Measurements from ENCODE around the gene GDI1.

The GDI1 gene

GRCh38 chrX:154458116-154458953 is 21.4 kb downstream of the GDI1 start, which contains the start of gene PLXNA3:
TSS of gene PLXNA3 (plus strand) at chrX:154458281. CDS start at chrX:154460184, 1,903 bp downstream.
- H3K27me3 ChIP-seq (replicated peaks), result no peaks in the 10 kb centered on the region
- peak within 1 kb of the TSS; percentile 71 for H3K4me3 ChIP-seq (ENCODE audit: low read depth, low read length)
- peaks cover 11% of the 10 kb centered on the region for H3K36me3 ChIP-seq (replicated peaks)
- no peak for TF ChIP-seq CTCF (IDR thresholded peaks at IDR 0.05; ENCODE audit: low read depth, low read length, missing control alignments)
- in situ Hi-C loops (cut with HindIII; ENCODE audit: low pct_ligation_motif_present, low sequenced_read_pairs), result no loop called here
- DNase-seq, result no peak
- peak within 1 kb of the TSS; percentile 87 for H3K27ac ChIP-seq

DNA sequence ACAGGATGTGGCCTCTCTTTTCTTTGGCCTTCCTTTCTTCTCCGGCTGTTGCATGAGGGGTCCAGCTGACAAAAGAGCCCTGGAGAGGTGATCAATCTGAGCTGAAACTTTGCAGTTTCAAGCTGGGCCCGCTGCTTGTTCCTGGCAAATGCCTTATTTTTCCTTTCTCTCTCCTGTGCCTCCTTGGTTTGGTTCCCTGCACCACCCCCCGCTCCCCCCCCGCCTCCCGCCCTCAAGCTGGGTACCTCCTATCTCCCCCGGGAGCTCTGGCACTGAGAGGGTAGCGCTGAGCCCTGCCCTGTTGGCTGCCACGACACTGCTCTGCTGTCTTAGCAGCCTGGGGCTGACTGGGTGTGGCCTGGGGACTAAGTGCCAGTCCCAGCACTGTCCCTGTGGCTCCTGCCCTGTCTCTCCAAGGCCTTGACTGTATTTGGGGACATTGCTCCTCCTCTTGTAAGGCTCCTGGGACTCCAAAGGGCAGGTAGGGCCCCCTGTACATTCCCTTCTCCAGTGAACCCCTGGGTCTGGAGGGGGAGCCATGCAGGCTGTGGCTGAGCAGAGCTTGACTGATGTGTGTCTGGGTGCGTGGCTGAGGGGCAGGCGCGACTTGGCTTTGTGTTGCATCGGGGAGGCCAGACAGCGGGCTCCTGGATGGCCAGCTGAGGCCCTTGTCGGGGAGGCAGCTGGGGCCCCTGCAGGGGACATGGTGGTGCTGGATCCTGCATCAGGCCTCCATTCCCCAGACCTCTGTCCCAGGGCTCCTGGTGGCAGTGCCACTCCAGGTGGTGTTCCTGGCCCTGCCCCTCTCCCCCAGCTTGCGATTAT is 22.2 kb downstream of the GDI1 start:
- Histone ChIP-seq H3K27ac (no peak overlapping the region), H3K36me3 (replicated peaks) (peaks cover 15% of the 10 kb centered on the region), H3K4me3 (ENCODE audit: low read depth, low read length) (peak overlapping the region; percentile 71), H3K27me3 (replicated peaks) (no peaks in the 10 kb centered on the region)
- no peak for DNase-seq
- in situ Hi-C loops (cut with HindIII; ENCODE audit: low pct_ligation_motif_present, low sequenced_read_pairs), result no loop called here
- no peak for TF ChIP-seq CTCF (IDR thresholded peaks at IDR 0.05; ENCODE audit: low read depth, low read length, missing control alignments)

DNA sequence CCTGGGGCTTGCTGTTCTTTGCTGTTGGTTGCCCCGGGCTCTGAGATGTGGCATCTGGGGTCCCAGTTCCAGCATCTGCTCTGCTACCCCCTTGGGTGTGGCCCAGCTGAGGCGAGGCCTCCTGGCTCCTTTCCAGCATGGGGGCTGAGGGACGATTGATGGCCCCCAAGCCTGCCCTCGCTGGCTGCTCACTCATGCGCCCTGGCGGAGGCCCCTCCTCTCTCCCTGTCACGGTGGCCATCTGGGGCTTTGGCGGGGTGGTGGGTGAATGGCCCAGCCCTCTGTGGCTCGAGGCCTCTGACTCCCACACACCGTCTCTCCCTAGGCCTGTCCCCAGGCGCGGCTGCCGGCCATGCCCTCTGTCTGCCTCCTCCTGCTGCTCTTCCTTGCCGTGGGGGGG is 22.9 kb downstream of the GDI1 start:
- in situ Hi-C loops (cut with HindIII; ENCODE audit: low pct_ligation_motif_present, low sequenced_read_pairs), result no loop called here
- DNase-seq, result no peak
- no peaks in the 10 kb centered on the region for H3K27me3 ChIP-seq (replicated peaks)
- H3K36me3 ChIP-seq (replicated peaks), result peaks cover 19% of the 10 kb centered on the region
- H3K27ac ChIP-seq, result no peak overlapping the region
- TF ChIP-seq CTCF (IDR thresholded peaks at IDR 0.05; ENCODE audit: low read depth, low read length, missing control alignments), result no peak
- peak overlapping the region; percentile 71 for H3K4me3 ChIP-seq (ENCODE audit: low read depth, low read length)

GRCh38 chrX:154460326-154460725 is 23.4 kb downstream of the GDI1 start:
- H3K4me3 ChIP-seq (ENCODE audit: low read depth, low read length), result peak overlapping the region; percentile 71
- peaks cover 21% of the 10 kb centered on the region for H3K36me3 ChIP-seq (replicated peaks)

DNA sequence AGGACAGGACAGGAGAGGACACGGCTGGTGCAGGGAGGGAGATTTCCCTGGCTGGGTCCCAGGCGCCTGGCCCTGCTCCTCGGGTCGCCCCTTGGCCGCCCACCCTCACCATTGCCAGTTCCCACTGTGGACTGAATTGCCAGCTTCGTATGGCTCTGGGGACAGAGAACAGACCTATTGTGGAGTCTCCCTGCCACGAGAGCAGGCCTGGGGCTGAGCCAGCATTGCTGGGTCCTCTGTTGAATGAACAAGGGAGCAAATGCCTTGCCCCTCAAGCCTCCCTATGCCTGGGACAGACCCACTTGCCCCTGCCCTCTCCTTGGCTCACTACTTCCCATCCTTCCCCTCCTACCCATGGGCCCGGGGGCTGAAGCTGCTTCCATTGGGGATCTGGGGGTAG is 25.4 kb downstream of the GDI1 start:
- in situ Hi-C loops (cut with HindIII; ENCODE audit: low pct_ligation_motif_present, low sequenced_read_pairs), result no loop called here
- no peaks in the 10 kb centered on the region for H3K27me3 ChIP-seq (replicated peaks)
- H3K4me3 ChIP-seq (ENCODE audit: low read depth, low read length), result no peak overlapping the region
- no peak for DNase-seq
- no peak for TF ChIP-seq CTCF (IDR thresholded peaks at IDR 0.05; ENCODE audit: low read depth, low read length, missing control alignments)
- H3K27ac ChIP-seq, result no peak overlapping the region
- H3K36me3 ChIP-seq (replicated peaks), result peaks cover 24% of the 10 kb centered on the region

More at GRCh38 chrX:154460326-154460725, 23.4 kb downstream of the GDI1 start:
- TF ChIP-seq CTCF (IDR thresholded peaks at IDR 0.05; ENCODE audit: low read depth, low read length, missing control alignments), result peak; percentile 18
- no peak for DNase-seq
- Histone ChIP-seq H3K27me3 (replicated peaks) (no peaks in the 10 kb centered on the region), H3K27ac (no peak overlapping the region)
- in situ Hi-C loops (cut with HindIII; ENCODE audit: low pct_ligation_motif_present, low sequenced_read_pairs), result no loop called here

All from brain microvascular endothelial cell (primary cell).